Trophoblast cell (in vitro differentiated cells and primary cell): ENCODE data around the gene COL5A2.

Source experiments
- DNase-seq, 2 donors: peaks; one replicate each; pipeline ENCODE4 v3.0.0-alpha.2; 2016
- H2AFZ ChIP-seq: 2 replicates; pipeline ENCODE4 v1.6.1; 2013; ENCODE audit warnings: low read length, moderate library complexity, mild to moderate bottlenecking; ENCODE audit not compliant: insufficient read depth, poor library complexity
- H2AK5ac ChIP-seq: 2 replicates; pipeline ENCODE4 v1.6.1; 2013; ENCODE audit warnings: mild to moderate bottlenecking, low read length
- H2BK120ac ChIP-seq: 2 replicates; pipeline ENCODE4 v1.6.1; 2013; ENCODE audit warnings: low read length, mild to moderate bottlenecking, moderate library complexity; ENCODE audit not compliant: insufficient read depth, poor library complexity
- H2BK12ac ChIP-seq: 2 replicates; pipeline ENCODE4 v1.6.1; 2013; ENCODE audit warnings: mild to moderate bottlenecking, low read length, moderate library complexity
- H2BK5ac ChIP-seq: 2 replicates; pipeline ENCODE4 v1.6.1; 2013; ENCODE audit warnings: low read length, low read depth, moderate library complexity, mild to moderate bottlenecking; ENCODE audit not compliant: poor library complexity
- H3K14ac ChIP-seq: 2 replicates; pipeline ENCODE4 v1.6.1; 2013; ENCODE audit warnings: mild to moderate bottlenecking, low read length
- H3K18ac ChIP-seq: 2 replicates; pipeline ENCODE4 v1.6.1; 2013; ENCODE audit warnings: mild to moderate bottlenecking, low read length
- H3K23ac ChIP-seq: 2 replicates; pipeline ENCODE4 v1.6.1; 2013; ENCODE audit warnings: low read length
- H3K27ac ChIP-seq: 2 replicates; pipeline ENCODE4 v1.5.1; 2013; ENCODE audit warnings: low read depth, mild to moderate bottlenecking, inconsistent platforms, low read length, moderate library complexity
- H3K27me3 ChIP-seq: 2 replicates; pipeline ENCODE4 v1.6.1; 2013; ENCODE audit warnings: inconsistent platforms, mild to moderate bottlenecking, low read length, moderate library complexity; ENCODE audit not compliant: insufficient read depth
- H3K36me3 ChIP-seq, 2 experiments: 1 replicate in 1 of 2; 2 replicates in 1 of 2; pipeline ENCODE4 v1.6.1; 2013; ENCODE audit warnings: low read length in 2 of 2, mild to moderate bottlenecking in 2 of 2, moderate library complexity in 1 of 2; ENCODE audit not compliant: insufficient read depth in 2 of 2, control insufficient read depth in 1 of 2
- H3K4ac ChIP-seq: 2 replicates; pipeline ENCODE4 v1.6.1; 2013; ENCODE audit warnings: low read depth, mild to moderate bottlenecking, low read length, moderate library complexity
- H3K4me1 ChIP-seq, 2 experiments: 1 replicate in 1 of 2; 2 replicates in 1 of 2; pipeline ENCODE4 v1.6.1; 2013; ENCODE audit warnings: low read length in 2 of 2, mild to moderate bottlenecking in 2 of 2, moderate library complexity in 1 of 2; ENCODE audit not compliant: insufficient read depth in 2 of 2, control insufficient read depth in 1 of 2
- H3K4me2 ChIP-seq: 2 replicates; pipeline ENCODE4 v1.6.1; 2013; ENCODE audit warnings: inconsistent platforms, mild to moderate bottlenecking, low read length, moderate library complexity
- H3K4me3 ChIP-seq: 2 replicates; pipeline ENCODE4 v1.5.1; 2013; ENCODE audit warnings: mild to moderate bottlenecking, low read depth, low read length, inconsistent platforms
- H3K79me1 ChIP-seq: one replicate; pipeline ENCODE4 v1.6.1; 2013; ENCODE audit warnings: low read length
- H3K79me2 ChIP-seq: 2 replicates; pipeline ENCODE4 v1.6.1; 2013; ENCODE audit warnings: low read length, mild to moderate bottlenecking; ENCODE audit not compliant: control insufficient read depth, insufficient read depth, poor library complexity
- H3K9ac ChIP-seq: 2 replicates; pipeline ENCODE4 v1.6.1; 2013; ENCODE audit warnings: mild to moderate bottlenecking, low read length
- H3K9me3 ChIP-seq: 2 replicates; pipeline ENCODE4 v1.6.1; 2013; ENCODE audit warnings: low read depth, mild to moderate bottlenecking, control low read depth, inconsistent platforms, low read length; ENCODE audit not compliant: insufficient read depth
- H4K12ac ChIP-seq: 2 replicates; pipeline ENCODE4 v1.6.1; 2013; ENCODE audit warnings: low read depth, mild to moderate bottlenecking, low read length, moderate library complexity
- H4K8ac ChIP-seq: 2 replicates; pipeline ENCODE4 v1.6.1; 2013; ENCODE audit warnings: low read depth, mild to moderate bottlenecking, low read length, moderate library complexity
- H4K91ac ChIP-seq: one replicate; pipeline ENCODE4 v1.6.1; 2013; ENCODE audit warnings: low read depth, mild to moderate bottlenecking, low read length, moderate library complexity
- WGBS: extraction: QIAGEN DNeasy Blood & Tissue Kit; methylation state at CpG from one replicate; pipeline ENCODE4 v1.1.7; 2013; ENCODE audit warnings: missing lambda C conversion rate; ENCODE audit not compliant: insufficient read length, insufficient coverage; ENCODE audit errors: extremely low coverage; 5-methylcytosine and 5-hydroxymethylcytosine counted together

COL5A2 gene

DNA sequence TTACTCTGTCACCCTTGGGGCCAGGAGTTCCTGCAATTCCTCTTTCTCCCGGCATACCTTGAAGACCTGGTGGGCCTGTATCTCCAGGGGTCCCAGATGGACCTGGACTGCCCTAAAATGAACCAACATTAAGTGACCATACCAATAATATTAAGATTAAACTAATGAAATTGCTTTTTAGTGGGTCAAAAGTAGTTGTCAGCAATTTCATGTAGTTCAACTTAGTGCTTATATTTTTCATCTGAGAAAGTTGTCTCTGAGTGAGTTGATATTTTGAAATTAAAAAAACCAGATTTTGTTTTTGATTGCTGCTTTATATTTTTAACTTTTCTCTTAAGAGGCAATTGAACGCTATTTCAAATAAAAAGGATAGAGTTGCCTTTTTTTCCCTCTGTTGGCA is 122.2 kb downstream of the COL5A2 start:
- no peak for DNase-seq
- Histone ChIP-seq H3K9me3 (no peaks in the 10 kb centered on the region), H3K36me3 (peaks cover 7 to 11% of the 10 kb centered on the region in 2 experiments), H2BK120ac (no peak overlapping the region), H3K4me1 (no peaks in the 10 kb centered on the region), H3K4ac (no peak overlapping the region), H3K79me1 (no peaks in the 10 kb centered on the region), H3K23ac (no peak overlapping the region), H3K27me3 (no peaks in the 10 kb centered on the region), H2BK12ac (no peak overlapping the region), H2BK5ac (no peak overlapping the region), H3K14ac (no peak overlapping the region), H3K27ac (no peak overlapping the region), H4K12ac (no peak overlapping the region), H3K79me2 (no peaks in the 10 kb centered on the region), H2AFZ (no peak overlapping the region), H4K8ac (no peak overlapping the region), H3K9ac (no peak overlapping the region), H3K18ac (no peak overlapping the region), H4K91ac (no peak overlapping the region), H3K4me3 (no peak overlapping the region), H3K4me2 (no peak overlapping the region), H2AK5ac (no peak overlapping the region)
- no CpG with 5 or more reads among the region's 2 CpGs for WGBS

DNA sequence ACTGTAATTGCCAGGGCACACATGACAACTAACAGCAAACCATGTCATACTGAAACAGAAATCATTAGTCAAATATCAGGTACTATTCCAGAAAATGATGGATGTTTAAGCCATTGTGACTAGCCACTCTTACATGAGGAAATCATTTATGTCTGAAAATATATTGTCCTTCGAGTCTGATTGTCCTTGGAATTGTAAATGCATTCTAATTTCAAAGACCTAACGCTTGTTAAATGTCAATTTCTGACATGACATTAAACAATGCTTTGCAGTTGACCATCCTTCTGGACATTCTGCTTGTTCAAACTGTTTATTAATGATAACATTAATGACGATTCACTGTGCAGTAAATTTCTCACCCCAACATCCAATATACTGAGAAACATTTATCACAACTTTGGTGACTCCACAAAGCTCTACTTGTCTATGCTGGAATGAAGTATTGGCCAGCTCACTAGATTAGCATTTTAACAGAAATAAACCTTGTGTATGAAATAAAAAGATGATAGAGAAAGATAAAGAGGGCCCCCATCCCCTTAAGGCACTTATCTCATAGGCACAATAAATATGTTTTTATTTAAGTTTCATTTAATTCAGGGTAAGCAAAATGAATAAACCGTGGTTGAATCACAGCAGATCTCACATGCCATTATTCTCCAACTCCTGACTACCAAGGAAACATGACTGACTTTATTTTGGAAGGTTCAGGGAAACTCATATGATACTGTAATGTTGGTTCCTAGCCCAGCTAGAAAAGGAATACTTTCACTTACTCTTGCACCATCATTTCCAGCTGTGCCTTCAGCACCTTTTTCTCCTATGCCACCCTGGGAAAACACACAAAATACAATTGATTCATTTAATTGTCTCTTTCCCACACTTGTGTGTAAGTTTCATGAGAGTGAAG is 123.1 kb downstream of the COL5A2 start:
- WGBS, result no CpG with 5 or more reads among the region's 4 CpGs
- no peak for DNase-seq
- Histone ChIP-seq H3K79me1 (no peaks in the 10 kb centered on the region), H4K12ac (no peak overlapping the region), H3K9me3 (no peaks in the 10 kb centered on the region), H3K18ac (no peak overlapping the region), H4K91ac (no peak overlapping the region), H2AFZ (no peak overlapping the region), H3K79me2 (no peaks in the 10 kb centered on the region), H2AK5ac (no peak overlapping the region), H4K8ac (no peak overlapping the region), H2BK5ac (no peak overlapping the region), H3K9ac (no peak overlapping the region), H3K36me3 (peaks cover 7 to 13% of the 10 kb centered on the region in 2 experiments), H2BK120ac (no peak overlapping the region), H2BK12ac (no peak overlapping the region), H3K4ac (no peak overlapping the region), H3K23ac (no peak overlapping the region), H3K4me1 (no peaks in the 10 kb centered on the region), H3K4me2 (no peak overlapping the region), H3K27me3 (no peaks in the 10 kb centered on the region), H3K27ac (no peak overlapping the region), H3K4me3 (no peak overlapping the region), H3K14ac (no peak overlapping the region)

- Histone ChIP-seq H2BK12ac (no peak overlapping the region), H2BK120ac (no peak overlapping the region), H3K4me1 (no peaks in the 10 kb centered on the region), H3K18ac (no peak overlapping the region), H3K14ac (no peak overlapping the region), H2AK5ac (no peak overlapping the region), H2BK5ac (no peak overlapping the region), H3K9ac (no peak overlapping the region), H3K4ac (no peak overlapping the region), H2AFZ (no peak overlapping the region), H3K27me3 (no peaks in the 10 kb centered on the region), H4K12ac (no peak overlapping the region), H3K79me2 (no peaks in the 10 kb centered on the region), H3K79me1 (no peaks in the 10 kb centered on the region), H3K9me3 (no peaks in the 10 kb centered on the region), H3K4me3 (no peak overlapping the region), H3K23ac (no peak overlapping the region), H4K8ac (no peak overlapping the region), H3K4me2 (no peak overlapping the region), H3K36me3 (peaks cover 16 to 23% of the 10 kb centered on the region in 2 experiments), H3K27ac (no peak overlapping the region), H4K91ac (no peak overlapping the region)
- no CpG with 5 or more reads among the region's 7 CpGs for WGBS
- DNase-seq, result no peak
Measured at GRCh38 chr2:189050165-189050712, 129.3 kb downstream of the COL5A2 start.

- Histone ChIP-seq H3K36me3 (peaks cover 13 to 23% of the 10 kb centered on the region in 2 experiments), H2BK120ac (no peak overlapping the region), H2BK5ac (no peak overlapping the region), H2AFZ (no peak overlapping the region), H2BK12ac (no peak overlapping the region), H3K4me1 (no peaks in the 10 kb centered on the region), H3K79me2 (no peaks in the 10 kb centered on the region), H4K8ac (no peak overlapping the region), H3K9me3 (no peaks in the 10 kb centered on the region), H2AK5ac (no peak overlapping the region), H3K4me3 (no peak overlapping the region), H4K91ac (no peak overlapping the region), H4K12ac (no peak overlapping the region), H3K18ac (no peak overlapping the region), H3K4me2 (no peak overlapping the region), H3K9ac (no peak overlapping the region), H3K4ac (no peak overlapping the region), H3K23ac (no peak overlapping the region), H3K27me3 (no peaks in the 10 kb centered on the region), H3K14ac (no peak overlapping the region), H3K27ac (no peak overlapping the region), H3K79me1 (no peaks in the 10 kb centered on the region)
- DNase-seq, result no peak
- no CpG with 5 or more reads among the region's 1 CpG for WGBS
Measured at GRCh38 chr2:189049709-189050164, 129.8 kb downstream of the COL5A2 start.
